NCI-H2081 treated with DMSO at 0.1 percent for 48 hours (cell line): ENCODE measurements around the gene FSIP1.

Experiments
- DNase-seq: peaks from one replicate; lab custom pipeline; 2025; lab: John Stamatoyannopoulos, UW

Gene FSIP1

DNA sequence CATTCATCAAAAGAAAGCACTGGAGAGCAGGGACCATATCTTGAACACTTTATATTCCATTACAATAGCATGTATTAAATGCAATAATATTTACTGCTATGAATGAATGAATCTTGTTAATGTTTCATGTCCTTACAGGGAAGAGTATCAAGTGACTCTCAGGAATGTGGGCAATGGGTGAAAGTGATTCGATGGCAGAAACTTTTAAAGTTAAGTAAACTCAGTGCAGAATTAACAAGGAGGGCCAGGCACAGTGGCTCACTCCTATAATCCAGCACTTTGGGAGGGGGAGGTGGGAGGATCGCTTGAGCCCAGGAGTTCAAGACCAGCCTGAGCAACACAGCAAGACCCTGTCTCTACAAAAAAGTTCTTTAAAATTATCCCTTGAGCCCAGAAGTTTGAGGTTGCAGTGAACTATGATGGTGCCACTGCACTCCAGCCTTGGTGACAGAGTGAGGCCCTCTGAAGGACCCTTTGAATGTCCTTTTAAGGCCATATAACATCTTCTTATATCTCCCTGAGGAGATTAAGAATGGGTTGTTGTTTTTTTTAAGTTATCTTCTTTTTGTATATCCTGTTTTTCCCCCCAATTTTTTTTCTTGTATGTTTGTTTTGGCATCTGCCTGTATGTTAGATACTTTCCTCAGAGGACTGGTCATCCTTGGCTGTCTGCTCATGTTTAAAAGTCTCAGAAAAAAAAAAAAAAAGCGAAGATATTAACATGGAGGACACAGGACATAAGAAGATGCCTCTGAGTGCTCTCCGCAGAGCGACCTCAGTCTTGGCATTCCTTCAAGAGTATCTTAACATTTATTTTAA lies 9.6 kb upstream of the FSIP1 start:
- no peak for DNase-seq

DNA sequence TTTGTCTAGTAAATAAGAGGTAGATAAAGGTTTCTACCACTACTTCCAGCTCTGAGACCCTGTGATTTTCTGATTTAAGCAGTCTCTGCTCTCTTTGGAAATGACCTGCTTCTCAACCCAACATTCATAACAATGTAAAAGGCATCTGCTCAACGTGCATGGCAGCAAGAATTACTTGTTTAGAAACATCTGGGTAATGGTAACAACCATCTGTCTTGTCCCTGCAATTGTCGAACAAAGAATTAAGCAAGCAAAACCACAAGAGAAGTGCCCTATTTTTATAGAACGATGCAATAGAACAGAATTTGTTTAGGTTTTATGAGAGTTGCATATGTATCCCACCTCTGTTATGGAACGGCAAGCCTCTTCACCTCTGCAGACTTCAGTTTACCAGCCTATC lies 7.1 kb upstream of the FSIP1 start:
- DNase-seq = no peak

DNA sequence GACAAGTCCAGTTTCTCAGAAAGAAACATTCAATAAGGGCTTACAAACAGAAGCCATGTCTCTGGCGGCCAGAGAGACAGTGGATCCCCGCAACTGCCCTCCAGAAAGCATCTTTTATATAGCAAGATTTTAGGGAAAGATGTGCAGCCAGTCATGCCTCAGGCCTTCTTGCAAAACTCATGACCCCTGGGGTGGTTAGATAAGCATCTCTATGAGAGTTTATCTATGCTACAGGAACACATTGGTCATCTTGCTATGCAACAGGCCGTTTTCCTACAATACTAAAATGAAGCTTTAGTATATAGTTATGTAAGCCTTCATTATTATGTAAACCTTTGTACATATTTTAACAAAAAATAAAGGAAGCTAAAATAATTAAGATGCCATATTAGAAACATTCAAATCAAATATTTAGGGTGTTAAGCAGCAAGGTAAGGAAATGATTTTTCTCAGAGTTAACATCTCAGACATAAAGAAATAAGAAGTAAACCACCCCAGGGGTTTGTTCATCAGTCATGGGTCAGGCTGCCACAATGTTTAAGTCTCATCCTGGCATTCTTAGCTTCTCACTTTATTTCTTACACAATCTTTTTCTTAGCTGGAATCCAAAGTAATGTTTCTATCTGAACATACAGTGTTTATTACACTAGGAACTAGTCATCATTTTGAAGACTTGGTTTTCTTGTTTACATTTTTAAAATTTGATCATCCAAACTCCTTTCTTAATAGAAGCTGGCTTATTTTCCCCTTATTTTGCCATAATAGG lies 6.3 kb upstream of the FSIP1 start:
- DNase-seq = no peak

DNA sequence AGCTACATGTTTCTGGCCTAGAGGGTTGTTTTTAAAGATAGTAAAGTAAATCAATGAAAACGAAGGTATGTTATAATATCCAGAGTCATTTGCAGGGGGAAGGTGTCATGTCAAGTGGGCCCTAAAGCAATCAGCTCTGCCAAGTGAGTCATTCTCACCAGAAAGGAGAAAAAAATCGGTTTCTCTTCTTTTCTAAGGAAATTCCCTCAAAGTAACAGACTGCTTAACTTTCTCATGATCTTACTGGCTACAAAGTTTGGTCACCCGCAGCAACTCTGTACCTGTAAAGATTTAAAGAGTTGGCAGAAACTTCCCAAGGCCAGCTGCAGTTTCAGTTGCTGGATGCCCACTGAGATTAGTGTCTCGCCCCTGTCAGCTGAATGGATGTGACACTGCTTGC lies 5.5 kb upstream of the FSIP1 start:
- no peak for DNase-seq

DNA sequence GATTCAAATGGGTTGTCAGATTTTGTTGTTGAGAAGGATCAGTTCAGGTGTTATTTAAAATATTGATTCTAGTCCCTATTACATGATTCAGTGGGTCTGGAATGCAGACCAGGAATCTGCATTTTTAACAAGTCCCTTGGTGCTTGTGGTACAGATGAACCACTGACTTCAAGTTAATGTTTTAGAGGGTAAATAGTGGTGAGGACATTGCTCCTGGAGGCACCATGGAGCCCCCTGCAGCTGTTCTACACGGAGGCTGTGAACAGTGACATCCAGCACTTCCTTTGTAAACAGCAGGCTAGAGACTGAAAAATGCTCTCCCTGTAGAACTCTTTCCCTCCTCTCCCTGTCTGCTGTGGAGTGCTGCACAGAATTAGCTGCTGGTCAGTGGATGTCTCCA lies 4.8 kb upstream of the FSIP1 start:
- no peak for DNase-seq

DNA sequence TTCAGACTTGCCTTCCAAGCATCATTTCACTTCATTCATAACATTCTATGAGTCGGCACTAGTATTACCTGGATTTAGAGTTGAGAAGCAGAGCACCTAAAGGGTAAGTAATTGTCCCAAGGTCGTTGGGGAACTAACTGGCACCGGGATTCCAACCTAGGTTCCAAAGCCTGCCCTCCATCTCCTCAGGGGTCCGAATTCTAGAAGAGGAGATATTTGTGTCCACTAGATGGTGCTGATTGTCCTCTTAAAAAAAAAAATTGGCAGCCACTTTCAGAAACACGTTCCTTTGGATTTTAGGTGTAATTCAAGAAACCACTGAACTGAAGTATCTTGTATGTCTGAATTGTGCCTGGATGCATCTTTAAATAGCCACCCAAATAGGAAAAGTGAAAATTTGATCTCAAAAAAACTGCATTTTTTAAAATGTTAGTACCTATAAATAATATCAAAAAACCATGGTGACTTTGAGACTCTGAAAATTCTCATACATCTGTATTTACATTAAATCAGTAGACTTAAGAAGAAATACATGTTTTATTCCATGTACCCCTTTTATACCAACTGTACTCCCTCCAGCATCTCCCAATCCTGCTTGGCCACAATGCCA lies 3.9 kb upstream of the FSIP1 start:
- peak; percentile 10 for DNase-seq

DNA sequence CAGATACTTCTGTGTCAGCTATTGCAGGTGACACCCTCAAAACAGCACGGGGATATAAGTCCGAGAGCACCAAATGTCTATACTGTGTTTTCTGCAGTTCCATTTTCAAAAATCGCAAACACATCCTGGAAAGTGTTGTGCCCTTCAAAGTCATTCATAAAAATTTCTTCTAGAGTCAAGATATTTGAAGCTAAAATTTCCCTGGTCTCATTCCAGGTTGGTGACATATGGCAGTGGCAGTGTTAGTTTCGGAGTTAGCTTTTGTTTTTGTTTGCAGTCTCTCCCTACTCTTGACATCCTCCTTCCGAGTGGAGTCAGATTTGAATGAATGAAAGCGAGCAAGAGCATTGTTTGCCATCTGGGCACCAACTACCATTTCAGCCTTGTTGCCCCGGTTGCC lies 3.2 kb upstream of the FSIP1 start:
- no peak for DNase-seq

DNA sequence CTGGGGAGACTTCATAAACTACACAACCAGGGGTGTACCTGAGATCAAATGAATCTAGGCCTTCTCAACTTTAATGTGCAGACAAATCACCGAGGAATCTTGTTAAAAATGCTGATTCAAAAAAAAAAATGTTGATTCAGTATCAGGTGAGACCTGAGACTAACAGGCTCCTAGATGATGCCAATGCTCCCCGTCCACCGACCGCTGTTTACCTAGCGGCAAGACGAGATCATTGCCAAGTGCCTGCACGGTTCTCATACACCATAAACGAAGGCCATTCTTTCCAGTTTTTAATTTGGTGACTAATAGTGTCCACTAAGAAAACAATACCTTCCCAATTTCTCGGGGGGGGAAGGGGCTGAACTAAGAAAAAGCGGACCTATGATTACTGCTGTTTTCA lies 2.5 kb upstream of the FSIP1 start:
- no peak for DNase-seq

DNA sequence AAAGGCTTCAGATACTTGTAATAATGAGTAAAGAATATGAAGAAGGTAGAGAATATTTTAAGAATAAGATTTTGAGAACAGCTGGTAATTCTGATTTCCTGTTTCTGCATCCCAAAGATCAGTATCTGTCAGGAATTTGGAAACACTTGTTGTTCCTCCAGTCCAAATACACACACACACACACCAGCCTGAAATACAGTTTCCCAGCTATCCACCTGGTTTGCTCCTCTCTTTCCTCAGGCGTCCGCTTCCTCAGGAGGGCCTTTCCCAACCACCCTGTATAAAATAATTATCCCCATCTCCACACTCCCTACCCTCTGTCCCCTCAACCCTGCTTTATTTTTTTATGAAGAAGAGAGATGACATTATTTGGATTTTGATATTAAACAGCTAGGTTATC lies 2.0 kb upstream of the FSIP1 start:
- no peak for DNase-seq

DNA sequence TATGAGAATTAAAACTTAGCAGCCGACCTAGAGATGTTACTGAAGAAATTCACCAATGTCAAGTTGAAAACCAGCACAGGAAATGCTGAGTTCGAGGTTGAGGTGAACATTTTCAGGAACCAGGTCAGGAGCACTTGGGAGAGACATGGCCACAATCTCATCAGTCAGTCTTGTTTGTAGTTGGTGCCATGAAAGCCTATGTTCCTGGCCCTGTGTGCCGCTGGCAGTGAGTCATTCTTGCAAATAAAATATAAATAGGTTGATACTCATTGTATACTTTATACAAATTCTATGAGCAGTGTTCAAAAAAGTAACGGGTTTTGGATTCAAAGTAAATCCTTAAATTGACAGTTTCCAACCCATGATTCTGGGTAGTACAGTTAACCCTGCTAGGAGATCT lies 1.5 kb upstream of the FSIP1 start:
- no peak for DNase-seq

DNA sequence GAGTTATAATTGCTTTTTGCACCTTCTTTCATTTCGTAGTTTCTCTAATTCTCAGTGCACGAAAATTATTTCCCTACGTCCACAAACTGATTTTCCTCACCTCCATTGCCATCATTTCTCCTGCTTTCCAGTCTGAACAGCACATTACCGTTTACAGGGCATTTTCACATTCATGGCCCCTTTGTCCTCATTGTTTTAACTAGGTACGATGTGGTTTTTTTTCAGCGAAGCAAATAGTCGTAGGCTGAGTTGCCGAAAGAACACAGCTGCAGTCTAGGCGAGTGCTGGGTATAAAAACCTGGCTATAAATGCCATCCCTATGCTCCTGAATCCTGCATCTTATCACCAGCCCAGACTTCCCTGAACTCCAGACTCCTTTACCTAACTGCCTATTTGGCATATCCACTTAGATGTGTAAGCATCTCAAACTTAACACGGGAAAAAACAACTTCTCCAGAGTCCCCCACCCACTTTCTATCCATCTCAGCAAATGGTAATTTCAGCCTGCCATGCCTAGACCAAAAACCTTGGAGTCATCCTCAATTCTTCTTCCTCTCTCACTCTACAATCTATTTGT lies 691 bp upstream of the FSIP1 start:
- DNase-seq = no peak

DNA sequence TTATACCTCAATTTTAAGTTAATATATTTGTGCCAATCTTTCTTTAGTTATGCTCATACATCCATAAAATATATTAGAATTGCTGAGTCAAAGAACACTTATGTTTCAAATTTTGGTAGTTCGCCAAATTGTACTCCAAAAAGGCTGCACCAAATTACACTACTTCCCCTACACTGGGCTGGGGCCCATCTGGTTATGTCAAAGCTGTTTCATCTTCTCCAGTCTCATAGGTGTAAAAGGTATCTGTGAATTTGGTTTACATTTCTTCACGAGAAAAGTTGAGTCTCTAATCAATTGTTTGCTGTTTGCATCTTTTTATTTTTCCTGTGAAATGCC lies 706 bp downstream of the FSIP1 start:
- no peak for DNase-seq

DNA sequence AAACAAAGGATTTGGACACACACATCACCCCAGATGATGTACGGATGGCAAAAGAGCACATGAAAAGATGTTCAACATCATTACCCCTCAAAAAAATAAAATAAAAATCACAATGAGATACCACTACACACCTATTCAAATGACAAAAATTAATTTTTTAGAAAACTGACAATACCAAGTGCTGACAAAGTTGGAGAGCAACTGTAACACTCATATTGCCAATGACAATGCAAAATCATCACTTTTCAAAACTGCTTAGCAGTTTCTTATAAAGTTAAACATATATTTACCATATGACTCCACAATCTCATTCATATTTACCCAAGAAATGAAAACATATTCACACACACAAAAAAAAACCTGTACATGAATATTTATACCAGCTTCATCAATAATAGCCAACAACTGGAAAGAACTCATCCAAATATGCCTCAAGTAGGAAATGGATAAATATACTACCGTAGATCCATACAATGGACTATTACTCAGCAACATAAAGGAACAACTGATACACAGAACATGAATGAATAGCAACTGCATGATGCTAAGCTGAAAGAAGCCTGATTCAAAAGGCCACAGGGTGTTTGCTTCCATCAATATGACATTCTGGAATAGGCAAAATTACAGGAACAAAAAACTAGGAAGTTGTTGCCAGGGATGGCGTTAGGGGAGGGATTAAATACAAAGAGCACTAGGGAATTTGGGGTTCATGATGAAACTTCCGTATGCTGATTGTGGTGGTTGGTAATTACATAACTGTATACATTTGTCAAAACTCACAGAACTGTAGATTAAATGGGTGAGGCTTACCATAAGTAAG lies 1.3 kb downstream of the FSIP1 start:
- no peak for DNase-seq

DNA sequence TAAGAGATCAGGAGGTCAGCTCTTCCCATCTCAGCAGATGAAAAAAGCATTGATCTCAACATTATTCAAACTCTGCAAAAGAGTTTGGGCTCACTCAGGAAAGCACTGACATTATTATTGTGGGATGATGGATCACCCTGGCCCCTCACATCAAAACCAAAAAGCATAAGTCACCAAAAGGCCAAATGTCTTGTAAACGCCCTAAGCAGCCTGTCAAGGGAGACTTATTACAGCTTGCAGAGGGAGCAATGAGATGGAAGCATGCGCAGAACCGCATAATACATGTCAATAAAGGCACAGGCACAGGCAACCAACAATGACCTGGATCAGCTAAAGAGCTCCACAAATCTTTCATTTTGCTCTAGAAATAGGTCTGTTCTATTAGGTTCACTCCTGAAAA lies 4.6 kb downstream of the FSIP1 start:
- DNase-seq = no peak

DNA sequence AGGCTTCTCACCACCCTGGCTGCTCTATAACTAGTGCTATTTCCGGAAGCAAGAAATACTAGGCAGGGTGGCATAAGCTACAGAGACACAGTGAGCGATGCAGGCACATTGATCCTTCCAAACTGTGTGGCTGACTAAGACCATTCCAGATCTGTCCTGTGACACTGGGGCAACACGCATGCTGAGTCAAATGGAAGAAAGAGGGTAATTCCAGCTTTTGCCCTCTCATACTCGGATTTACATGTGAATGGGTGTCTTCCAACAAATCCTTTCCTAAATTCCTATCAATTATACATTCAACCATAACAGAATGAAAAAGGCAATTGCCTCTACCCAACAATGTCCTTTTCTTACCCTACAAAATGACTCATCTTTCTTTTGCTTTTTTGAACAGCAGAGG lies 5.1 kb downstream of the FSIP1 start:
- no peak for DNase-seq

DNA sequence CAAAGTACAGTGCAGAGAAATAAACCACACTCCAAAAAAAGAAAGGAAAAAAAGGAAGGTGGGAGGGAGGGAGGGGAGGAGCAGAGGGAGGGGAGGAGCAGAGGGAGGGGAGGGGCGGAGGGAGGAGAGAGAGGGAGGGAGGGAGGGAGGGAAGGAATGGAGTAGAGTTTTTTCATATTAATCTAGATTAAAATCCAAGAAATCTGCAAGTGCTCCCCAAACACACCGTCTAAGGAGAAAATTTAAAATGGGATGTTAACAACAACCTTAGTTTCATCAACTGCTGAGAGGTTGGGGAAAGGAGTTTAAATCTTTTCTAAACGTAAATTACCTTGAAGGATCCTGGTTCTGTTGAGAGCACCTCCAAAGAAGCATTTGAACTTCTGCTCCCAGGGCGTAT lies 6.6 kb downstream of the FSIP1 start:
- no peak for DNase-seq

DNA sequence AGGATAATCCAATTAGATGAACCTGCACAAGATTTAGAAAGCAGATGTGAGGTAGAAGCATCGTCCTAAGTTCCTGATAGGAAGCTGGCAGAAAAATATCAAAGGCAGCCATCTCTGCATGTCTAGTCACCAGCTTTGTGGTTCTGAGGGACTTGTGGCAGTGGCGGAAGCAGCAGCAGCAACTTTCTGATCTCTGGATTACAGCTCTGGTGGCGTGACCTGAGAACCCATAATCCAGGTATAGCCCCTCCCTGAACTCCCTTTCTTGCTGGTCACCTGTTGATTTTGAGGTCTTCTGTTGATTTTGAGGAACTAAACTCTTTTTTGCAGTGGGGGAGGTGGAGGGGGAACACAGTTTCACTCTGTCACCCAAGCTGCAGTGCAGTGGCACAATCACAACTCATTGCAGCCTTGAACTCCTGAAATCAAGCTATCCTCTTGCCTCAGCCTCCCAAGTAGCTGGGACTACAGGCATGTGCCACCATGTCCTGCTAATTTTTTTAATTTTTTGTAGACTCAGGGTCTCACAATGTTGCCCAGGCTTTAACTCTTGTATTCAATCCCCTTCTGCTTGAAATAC lies 7.9 kb downstream of the FSIP1 start:
- no peak for DNase-seq

DNA sequence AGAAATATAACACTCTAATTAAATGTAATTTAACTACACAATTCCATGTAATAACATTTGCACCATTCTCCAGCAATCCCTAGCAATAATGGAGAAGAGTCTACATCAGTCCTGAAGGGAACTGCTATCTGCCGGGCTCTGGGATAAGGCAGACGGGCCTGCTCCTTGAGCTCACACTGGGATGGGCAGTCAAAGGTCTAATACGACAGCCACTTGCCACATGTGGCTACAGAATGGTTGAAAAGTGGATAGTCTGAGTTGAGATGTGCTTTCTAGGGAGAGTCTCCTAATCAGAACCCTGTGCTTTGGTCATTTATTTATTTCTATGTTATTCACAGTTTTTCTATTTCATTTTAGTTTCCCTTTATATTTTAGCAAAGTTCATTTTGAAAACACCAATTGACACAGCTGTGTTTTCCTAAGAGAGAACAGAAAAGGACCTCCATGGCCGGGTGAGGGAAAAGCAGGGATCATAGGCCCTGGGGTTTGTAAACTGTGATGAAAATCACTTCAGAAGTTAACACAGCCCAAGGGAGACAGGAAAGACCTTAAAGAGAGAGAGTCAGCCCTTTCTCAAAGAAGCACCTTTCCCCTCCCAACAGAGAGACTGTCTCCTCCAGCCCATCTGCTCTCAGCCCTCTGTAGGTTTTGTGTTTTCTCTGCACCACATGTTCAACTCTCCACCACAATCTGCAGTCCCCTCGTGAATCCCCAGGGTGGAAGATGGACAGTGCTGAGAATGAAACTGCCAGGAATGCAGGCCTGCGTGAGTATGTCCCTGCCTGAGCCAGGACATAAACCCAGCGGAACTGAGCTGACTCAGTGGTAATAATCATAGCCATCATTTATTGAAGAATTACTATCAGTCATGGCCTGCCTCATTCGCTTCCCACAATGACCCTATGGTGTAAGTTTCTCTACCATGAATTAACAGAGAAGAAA lies 11.6 kb downstream of the FSIP1 start:
- DNase-seq = no peak

DNA sequence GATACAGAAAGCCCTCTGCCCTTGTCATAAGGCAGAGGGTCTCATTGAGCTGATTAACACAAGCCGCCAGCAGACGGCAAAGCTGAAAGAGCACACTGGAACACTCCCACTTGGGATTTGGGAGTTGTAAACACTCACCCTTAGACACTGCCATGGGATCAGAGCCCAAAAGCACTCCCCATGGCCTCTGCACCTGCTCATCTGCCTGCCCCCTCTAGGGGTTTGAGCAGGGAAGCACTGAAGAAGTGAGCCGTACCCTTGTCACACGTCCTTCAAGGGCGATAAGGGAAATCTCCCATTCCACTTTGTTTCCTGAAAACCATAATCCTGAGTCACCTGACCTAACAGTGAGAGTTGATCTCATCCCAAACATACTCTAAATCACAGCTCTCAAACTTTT lies 14.7 kb downstream of the FSIP1 start:
- no peak for DNase-seq

DNA sequence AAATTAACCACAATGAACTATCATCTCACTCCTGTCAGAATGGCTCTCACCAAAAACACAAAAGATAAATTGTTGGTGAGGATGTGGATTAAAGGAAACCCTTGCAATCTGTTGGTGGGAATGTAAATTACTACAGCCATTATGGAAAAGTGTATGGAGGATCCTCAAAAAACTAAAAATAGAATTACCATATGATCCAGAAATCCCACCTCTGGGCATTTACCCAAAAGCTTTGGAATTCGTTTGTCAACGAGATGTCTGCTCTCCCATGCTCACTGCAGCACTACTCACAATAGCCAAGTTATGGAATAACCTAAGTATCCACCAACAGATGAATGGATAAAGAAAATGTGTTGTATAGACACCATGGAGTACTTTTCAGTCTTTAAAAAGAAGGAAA lies 21.6 kb downstream of the FSIP1 start:
- no peak for DNase-seq
